Measurements from ENCODE around the gene MAP3K6.

MAP3K6 gene

GRCh38 chr1:27380766-27381733 lies 14.3 kb upstream of the MAP3K6 start:
- Histone ChIP-seq H3K4ac (ENCODE audit: low read depth, low read length) (no peak overlapping the region), H3K4me1 (ENCODE audit: control insufficient read depth, low read depth, low read length) (no peaks in the 10 kb centered on the region), H3K27me3 (ENCODE audit: insufficient read depth, low read length, poor library complexity) (no peaks in the 10 kb centered on the region), H3K36me3 (ENCODE audit: control insufficient read depth, insufficient read depth, low read length) (no peaks in the 10 kb centered on the region), H3K23ac (ENCODE audit: low read length) (no peak overlapping the region), H2AK5ac (ENCODE audit: low read length) (no peak overlapping the region), H4K8ac (ENCODE audit: low read depth, low read length) (no peak overlapping the region), H2BK120ac (ENCODE audit: low read depth, low read length) (no peak overlapping the region), H3K79me2 (ENCODE audit: control insufficient read depth, insufficient read depth, low read length) (no peaks in the 10 kb centered on the region), H4K5ac (ENCODE audit: low read length) (no peak overlapping the region), H2BK15ac (replicated peaks; ENCODE audit: low read depth) (no peak overlapping the region), H3K4me3 (ENCODE audit: low read length) (no peak overlapping the region), H3K18ac (ENCODE audit: low read length) (no peak overlapping the region), H3K4me2 (ENCODE audit: low read length) (no peak overlapping the region), H3K56ac (ENCODE audit: low read length) (no peak overlapping the region), H3K27ac (ENCODE audit: low read depth, low read length) (no peak overlapping the region), H2BK5ac (ENCODE audit: low read length) (no peak overlapping the region), H3K9ac (ENCODE audit: low read length) (no peak overlapping the region), H3K79me1 (ENCODE audit: low read length) (no peaks in the 10 kb centered on the region)
- no CpG with 5 or more reads among the region's 12 CpGs for WGBS (ENCODE audit: extremely low coverage, insufficient coverage, low lambda C conversion rate)
- DNase-seq: no peak

DNA sequence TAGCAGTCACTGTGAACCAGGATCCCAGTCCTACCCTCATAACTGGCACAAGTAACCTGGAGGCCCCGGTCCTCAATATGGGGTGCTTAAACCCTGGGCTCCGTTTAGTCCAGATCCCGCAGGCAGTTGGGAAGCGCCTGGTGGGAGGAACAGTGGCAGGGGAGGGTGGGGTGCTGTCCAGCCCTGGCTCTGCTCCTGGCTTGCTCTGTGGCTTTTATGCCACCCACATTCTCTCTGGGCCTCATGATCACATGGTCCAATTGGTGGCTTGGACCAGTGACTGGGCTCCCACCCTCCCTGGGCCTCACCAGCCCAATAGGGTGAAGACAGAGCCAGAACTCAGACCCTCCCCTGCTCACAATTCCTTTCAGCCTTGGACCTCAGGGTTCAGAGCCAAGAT lies 13.5 kb upstream of the MAP3K6 start:
- no peak for DNase-seq
- Histone ChIP-seq H3K27me3 (ENCODE audit: insufficient read depth, low read length, poor library complexity) (no peaks in the 10 kb centered on the region), H3K18ac (ENCODE audit: low read length) (no peak overlapping the region), H4K8ac (ENCODE audit: low read depth, low read length) (no peak overlapping the region), H3K4ac (ENCODE audit: low read depth, low read length) (no peak overlapping the region), H3K4me3 (ENCODE audit: low read length) (no peak overlapping the region), H3K4me1 (ENCODE audit: control insufficient read depth, low read depth, low read length) (no peaks in the 10 kb centered on the region), H3K27ac (ENCODE audit: low read depth, low read length) (no peak overlapping the region), H3K79me1 (ENCODE audit: low read length) (no peaks in the 10 kb centered on the region), H3K4me2 (ENCODE audit: low read length) (no peak overlapping the region), H3K79me2 (ENCODE audit: control insufficient read depth, insufficient read depth, low read length) (no peaks in the 10 kb centered on the region), H2BK15ac (replicated peaks; ENCODE audit: low read depth) (no peak overlapping the region), H3K36me3 (ENCODE audit: control insufficient read depth, insufficient read depth, low read length) (no peaks in the 10 kb centered on the region), H3K23ac (ENCODE audit: low read length) (no peak overlapping the region), H3K9ac (ENCODE audit: low read length) (no peak overlapping the region), H2BK5ac (ENCODE audit: low read length) (no peak overlapping the region), H3K56ac (ENCODE audit: low read length) (no peak overlapping the region), H4K5ac (ENCODE audit: low read length) (no peak overlapping the region), H2AK5ac (ENCODE audit: low read length) (no peak overlapping the region), H2BK120ac (ENCODE audit: low read depth, low read length) (no peak overlapping the region)
- no CpG with 5 or more reads among the region's 4 CpGs for WGBS (ENCODE audit: extremely low coverage, insufficient coverage, low lambda C conversion rate)

DNA sequence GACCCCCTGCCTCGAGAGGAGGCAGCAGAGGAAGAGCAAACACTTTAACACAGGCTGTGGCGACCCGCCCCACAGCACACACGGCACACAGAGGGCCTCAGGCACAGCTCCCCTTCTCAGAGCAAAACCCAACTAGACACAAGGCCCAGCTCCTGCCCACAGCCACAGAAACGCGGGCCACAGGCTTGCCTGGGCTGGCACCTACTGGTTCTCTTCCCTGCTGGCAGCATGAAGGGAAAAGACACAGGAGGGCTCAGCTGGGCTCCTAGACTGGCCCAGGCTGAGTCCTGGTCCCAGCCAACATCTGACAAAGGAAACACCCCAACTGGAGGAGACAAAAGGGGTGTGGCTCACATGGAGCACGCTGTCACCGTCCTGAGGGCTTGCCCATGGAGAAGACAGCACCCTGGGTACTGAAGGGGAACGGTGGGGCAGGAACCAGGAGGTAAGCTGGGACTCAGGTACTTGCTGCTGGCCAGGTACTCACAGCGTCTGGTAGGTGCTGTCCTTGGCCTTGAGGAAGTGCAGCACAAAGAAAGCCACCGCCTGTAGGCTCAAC lies 12.9 kb upstream of the MAP3K6 start:
- Histone ChIP-seq H3K79me2 (ENCODE audit: control insufficient read depth, insufficient read depth, low read length) (no peaks in the 10 kb centered on the region), H3K9ac (ENCODE audit: low read length) (no peak overlapping the region), H3K79me1 (ENCODE audit: low read length) (no peaks in the 10 kb centered on the region), H3K27me3 (ENCODE audit: insufficient read depth, low read length, poor library complexity) (no peaks in the 10 kb centered on the region), H4K5ac (ENCODE audit: low read length) (no peak overlapping the region), H3K18ac (ENCODE audit: low read length) (no peak overlapping the region), H3K36me3 (ENCODE audit: control insufficient read depth, insufficient read depth, low read length) (no peaks in the 10 kb centered on the region), H3K4me1 (ENCODE audit: control insufficient read depth, low read depth, low read length) (no peaks in the 10 kb centered on the region), H3K56ac (ENCODE audit: low read length) (no peak overlapping the region), H2BK15ac (replicated peaks; ENCODE audit: low read depth) (no peak overlapping the region), H2BK120ac (ENCODE audit: low read depth, low read length) (no peak overlapping the region), H2AK5ac (ENCODE audit: low read length) (no peak overlapping the region), H4K8ac (ENCODE audit: low read depth, low read length) (no peak overlapping the region), H3K23ac (ENCODE audit: low read length) (no peak overlapping the region), H3K4me3 (ENCODE audit: low read length) (no peak overlapping the region), H2BK5ac (ENCODE audit: low read length) (no peak overlapping the region), H3K4ac (ENCODE audit: low read depth, low read length) (no peak overlapping the region), H3K27ac (ENCODE audit: low read depth, low read length) (no peak overlapping the region), H3K4me2 (ENCODE audit: low read length) (no peak overlapping the region)
- WGBS (ENCODE audit: extremely low coverage, insufficient coverage, low lambda C conversion rate): no CpG with 5 or more reads among the region's 11 CpGs
- no peak for DNase-seq

DNA sequence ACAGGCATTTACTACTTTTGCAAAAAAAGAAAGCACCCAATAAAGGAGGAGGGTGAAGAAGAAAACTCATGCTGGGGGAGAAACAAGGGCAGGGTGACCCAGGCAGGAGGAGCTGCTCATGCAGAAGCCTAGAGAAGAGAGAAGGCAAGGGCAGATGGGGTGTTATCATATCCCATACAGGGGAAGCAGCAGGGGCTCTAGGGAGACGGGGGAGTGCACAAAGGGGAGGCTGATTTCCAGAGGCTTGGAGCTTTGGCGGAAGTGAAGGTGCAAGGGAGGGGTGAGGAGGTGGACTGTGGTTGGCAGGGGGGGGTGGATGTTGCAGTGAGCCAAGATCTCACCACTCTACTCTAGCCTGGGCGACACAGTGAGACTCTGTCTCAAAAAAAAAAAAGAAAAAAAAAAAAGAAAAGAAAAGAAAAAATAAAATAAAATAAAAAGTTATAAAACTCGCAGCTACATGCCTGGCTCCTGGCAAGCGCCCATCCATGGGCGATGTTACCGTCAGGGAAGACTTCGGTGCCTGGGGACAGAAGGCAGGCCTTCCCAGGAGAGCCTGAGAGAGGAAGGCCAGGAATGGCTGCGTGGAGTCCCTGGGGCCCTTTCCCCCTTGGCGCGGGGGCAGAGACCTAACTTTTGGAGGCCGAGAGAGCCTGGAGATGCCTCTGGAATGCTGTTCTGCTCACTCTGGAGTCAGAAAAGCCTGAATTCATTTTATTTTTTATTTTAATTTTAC lies 11.2 kb upstream of the MAP3K6 start:
- H2BK120ac ChIP-seq (ENCODE audit: low read depth, low read length): no peak overlapping the region
- H3K27me3 ChIP-seq (ENCODE audit: insufficient read depth, low read length, poor library complexity): no peaks in the 10 kb centered on the region
- no peak overlapping the region for H3K23ac ChIP-seq (ENCODE audit: low read length)
- no peak overlapping the region for H4K8ac ChIP-seq (ENCODE audit: low read depth, low read length)
- H3K4me2 ChIP-seq (ENCODE audit: low read length): no peak overlapping the region
- H3K4me1 ChIP-seq (ENCODE audit: control insufficient read depth, low read depth, low read length): no peaks in the 10 kb centered on the region
- no peak overlapping the region for H3K9ac ChIP-seq (ENCODE audit: low read length)
- WGBS (ENCODE audit: extremely low coverage, insufficient coverage, low lambda C conversion rate): no CpG with 5 or more reads among the region's 12 CpGs
- no peak overlapping the region for H3K4me3 ChIP-seq (ENCODE audit: low read length)
- no peak overlapping the region for H3K4ac ChIP-seq (ENCODE audit: low read depth, low read length)
- no peak overlapping the region for H3K27ac ChIP-seq (ENCODE audit: low read depth, low read length)
- H2BK5ac ChIP-seq (ENCODE audit: low read length): no peak overlapping the region
- no peak overlapping the region for H3K56ac ChIP-seq (ENCODE audit: low read length)
- DNase-seq: no peak
- H2BK15ac ChIP-seq (replicated peaks; ENCODE audit: low read depth): no peak overlapping the region
- no peak overlapping the region for H2AK5ac ChIP-seq (ENCODE audit: low read length)
- no peaks in the 10 kb centered on the region for H3K79me2 ChIP-seq (ENCODE audit: control insufficient read depth, insufficient read depth, low read length)
- no peak overlapping the region for H3K18ac ChIP-seq (ENCODE audit: low read length)
- no peak overlapping the region for H4K5ac ChIP-seq (ENCODE audit: low read length)
- no peaks in the 10 kb centered on the region for H3K36me3 ChIP-seq (ENCODE audit: control insufficient read depth, insufficient read depth, low read length)
- no peaks in the 10 kb centered on the region for H3K79me1 ChIP-seq (ENCODE audit: low read length)

DNA sequence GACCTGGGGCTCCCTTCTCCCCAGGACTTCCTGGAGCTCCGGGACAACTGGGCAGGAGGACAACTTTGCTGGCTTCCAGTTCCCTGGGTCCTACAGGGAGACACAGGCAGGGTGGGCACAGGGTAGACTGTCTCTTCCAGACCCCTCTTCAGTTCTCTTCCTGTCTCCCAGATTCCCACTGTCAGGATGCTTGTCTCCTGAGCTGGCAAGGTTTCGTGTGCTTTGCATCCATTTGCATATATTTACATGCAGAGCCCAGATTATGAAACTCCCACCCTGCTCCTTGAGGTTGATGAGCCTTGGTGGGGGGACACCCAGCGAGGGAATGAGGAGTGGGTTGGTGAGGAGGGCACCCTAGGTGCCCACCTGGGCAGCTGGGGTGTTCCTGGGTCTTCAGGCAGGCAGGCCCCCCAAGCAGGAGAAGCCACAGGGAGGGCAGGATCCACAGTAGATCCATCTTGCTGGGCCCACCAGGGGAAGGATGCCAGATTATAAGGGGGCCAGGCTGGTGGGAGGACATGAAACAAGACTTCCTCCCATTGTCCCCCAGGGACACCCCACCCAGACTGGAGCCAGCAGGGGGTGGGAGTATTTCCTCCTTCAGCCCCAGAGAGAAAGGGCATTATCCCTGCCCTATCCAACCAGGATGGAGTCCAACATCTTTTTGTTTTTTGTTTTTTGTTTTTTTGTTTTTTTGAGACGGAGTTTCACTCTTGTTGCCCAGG lies 7.8 kb upstream of the MAP3K6 start, which contains the start of gene FCN3:
FCN3 (minus strand) TSS at position 463 of the 725 bp plus-strand sequence; CDS start at position 457, 6 bp downstream.
- Histone ChIP-seq H3K36me3 (ENCODE audit: control insufficient read depth, insufficient read depth, low read length) (no peaks in the 10 kb centered on the region), H3K27me3 (ENCODE audit: insufficient read depth, low read length, poor library complexity) (no peaks in the 10 kb centered on the region), H3K4ac (ENCODE audit: low read depth, low read length) (no peak within 1 kb of the TSS), H3K9ac (ENCODE audit: low read length) (no peak within 1 kb of the TSS), H3K4me3 (ENCODE audit: low read length) (no peak within 1 kb of the TSS), H3K23ac (ENCODE audit: low read length) (no peak within 1 kb of the TSS), H4K8ac (ENCODE audit: low read depth, low read length) (no peak within 1 kb of the TSS), H4K5ac (ENCODE audit: low read length) (no peak within 1 kb of the TSS), H2BK15ac (replicated peaks; ENCODE audit: low read depth) (no peak within 1 kb of the TSS), H3K4me2 (ENCODE audit: low read length) (no peak within 1 kb of the TSS), H2BK5ac (ENCODE audit: low read length) (no peak within 1 kb of the TSS), H3K56ac (ENCODE audit: low read length) (peak within 1 kb of the TSS; percentile 34), H2AK5ac (ENCODE audit: low read length) (no peak within 1 kb of the TSS), H3K4me1 (ENCODE audit: control insufficient read depth, low read depth, low read length) (no peaks in the 10 kb centered on the region), H2BK120ac (ENCODE audit: low read depth, low read length) (no peak within 1 kb of the TSS), H3K79me1 (ENCODE audit: low read length) (no peaks in the 10 kb centered on the region), H3K79me2 (ENCODE audit: control insufficient read depth, insufficient read depth, low read length) (no peaks in the 10 kb centered on the region), H3K27ac (ENCODE audit: low read depth, low read length) (no peak within 1 kb of the TSS), H3K18ac (ENCODE audit: low read length) (no peak within 1 kb of the TSS)
- no CpG with 5 or more reads among the region's 4 CpGs for WGBS (ENCODE audit: extremely low coverage, insufficient coverage, low lambda C conversion rate)
- DNase-seq: no peak

All from mesendoderm (in vitro differentiated cells).